ENCODE results near the gene SRRM3.

GRCh38 chr7:76225379-76225778 lies 23.7 kb downstream of the SRRM3 start:
- no peak for TF ChIP-seq ZBTB33 (IDR thresholded peaks at IDR 0.05; ENCODE audit: borderline replicate concordance, low read depth)
- TF ChIP-seq SIN3A (IDR thresholded peaks at IDR 0.05; ENCODE audit: borderline replicate concordance, low read depth, low read length), result no peak
- no peak for TF ChIP-seq RFX5 (IDR thresholded peaks at IDR 0.05; ENCODE audit: low read length)
- no peak for TF ChIP-seq FOXM1 (IDR thresholded peaks at IDR 0.05; ENCODE audit: low read depth)
- TF ChIP-seq, protein P1, sequence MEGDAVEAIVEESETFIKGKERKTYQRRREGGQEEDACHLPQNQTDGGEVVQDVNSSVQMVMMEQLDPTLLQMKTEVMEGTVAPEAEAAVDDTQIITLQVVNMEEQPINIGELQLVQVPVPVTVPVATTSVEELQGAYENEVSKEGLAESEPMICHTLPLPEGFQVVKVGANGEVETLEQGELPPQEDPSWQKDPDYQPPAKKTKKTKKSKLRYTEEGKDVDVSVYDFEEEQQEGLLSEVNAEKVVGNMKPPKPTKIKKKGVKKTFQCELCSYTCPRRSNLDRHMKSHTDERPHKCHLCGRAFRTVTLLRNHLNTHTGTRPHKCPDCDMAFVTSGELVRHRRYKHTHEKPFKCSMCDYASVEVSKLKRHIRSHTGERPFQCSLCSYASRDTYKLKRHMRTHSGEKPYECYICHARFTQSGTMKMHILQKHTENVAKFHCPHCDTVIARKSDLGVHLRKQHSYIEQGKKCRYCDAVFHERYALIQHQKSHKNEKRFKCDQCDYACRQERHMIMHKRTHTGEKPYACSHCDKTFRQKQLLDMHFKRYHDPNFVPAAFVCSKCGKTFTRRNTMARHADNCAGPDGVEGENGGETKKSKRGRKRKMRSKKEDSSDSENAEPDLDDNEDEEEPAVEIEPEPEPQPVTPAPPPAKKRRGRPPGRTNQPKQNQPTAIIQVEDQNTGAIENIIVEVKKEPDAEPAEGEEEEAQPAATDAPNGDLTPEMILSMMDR (IDR thresholded peaks at IDR 0.05), result no peak
- TF ChIP-seq EZH2phosphoT487 (IDR thresholded peaks at IDR 0.05; ENCODE audit: borderline replicate concordance, low read depth), result no peak
